Pons (tissue), 1 donor: ENCODE measurements around the gene HIVEP3.

Experiments used
- DNase-seq: peaks from one replicate; pipeline ENCODE4 v3.0.0-alpha.2; 2016; ENCODE audit warnings: low spot score

HIVEP3 gene

GRCh38 chr1:41481109-41481775 lies 437.5 kb downstream of the HIVEP3 start:
- DNase-seq, result no peak

GRCh38 chr1:41480204-41481108 lies 438.3 kb downstream of the HIVEP3 start:
- DNase-seq, result no peak

- DNase-seq, result no peak
These were observed 438.9 kb downstream of the HIVEP3 start for GRCh38 chr1:41479808-41480160.

- DNase-seq, result peak; percentile 51
These were observed 439.5 kb downstream of the HIVEP3 start for GRCh38 chr1:41479000-41479807.

GRCh38 chr1:41478118-41478748 lies 440.5 kb downstream of the HIVEP3 start:
- DNase-seq, result no peak

DNA sequence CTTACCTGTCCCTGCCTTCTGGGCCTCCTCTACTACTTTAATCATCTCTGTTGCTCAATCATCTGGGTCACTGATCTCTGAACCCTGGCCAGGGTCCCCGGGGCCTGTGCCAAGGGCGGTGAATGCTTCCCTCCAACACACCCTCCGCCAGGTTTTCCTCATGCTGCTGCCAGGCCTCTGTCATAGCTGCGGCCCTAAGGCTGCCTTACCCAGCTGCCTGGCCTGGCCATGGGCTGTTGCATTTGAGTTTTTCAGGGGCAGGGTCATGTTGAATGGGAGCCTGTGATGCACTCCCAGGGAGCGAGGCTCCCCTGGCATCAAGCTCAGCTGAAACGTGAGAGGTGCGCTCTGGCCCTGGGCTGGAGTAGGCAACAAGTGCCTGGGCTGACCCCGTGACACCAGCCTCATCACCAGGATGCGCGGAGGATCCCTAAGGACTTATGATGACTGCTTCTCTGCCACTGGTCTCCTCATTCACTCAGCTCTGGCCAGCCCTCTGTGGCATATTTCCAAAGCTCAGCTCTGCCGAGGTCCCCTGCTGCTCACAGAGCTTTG lies 441.8 kb downstream of the HIVEP3 start:
- DNase-seq, result no peak

- no peak for DNase-seq
These were observed 442.7 kb downstream of the HIVEP3 start for GRCh38 chr1:41475859-41476567.

DNA sequence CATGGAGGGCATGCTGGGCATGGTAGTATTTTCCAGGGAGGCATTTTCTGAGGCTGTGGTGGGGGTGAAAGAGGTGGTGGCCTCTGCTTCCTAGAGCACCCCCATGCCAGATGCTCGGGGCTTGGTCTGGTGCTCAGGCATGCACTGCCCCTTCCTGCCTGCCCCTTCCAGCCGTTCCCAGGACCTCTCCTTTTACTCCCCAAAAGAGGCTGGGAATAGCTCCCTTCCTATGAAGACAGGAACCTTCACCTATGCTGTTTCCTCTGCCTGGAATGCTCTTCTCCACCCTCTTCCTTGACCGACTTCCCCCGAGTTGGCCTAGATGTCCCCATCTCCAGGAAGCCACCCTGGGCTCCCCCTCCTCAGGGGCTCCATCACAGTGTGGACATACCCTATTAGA lies 443.4 kb downstream of the HIVEP3 start:
- DNase-seq, result no peak

- DNase-seq, result peak; percentile 46
These were observed 444.0 kb downstream of the HIVEP3 start for GRCh38 chr1:41474490-41475271.

DNA sequence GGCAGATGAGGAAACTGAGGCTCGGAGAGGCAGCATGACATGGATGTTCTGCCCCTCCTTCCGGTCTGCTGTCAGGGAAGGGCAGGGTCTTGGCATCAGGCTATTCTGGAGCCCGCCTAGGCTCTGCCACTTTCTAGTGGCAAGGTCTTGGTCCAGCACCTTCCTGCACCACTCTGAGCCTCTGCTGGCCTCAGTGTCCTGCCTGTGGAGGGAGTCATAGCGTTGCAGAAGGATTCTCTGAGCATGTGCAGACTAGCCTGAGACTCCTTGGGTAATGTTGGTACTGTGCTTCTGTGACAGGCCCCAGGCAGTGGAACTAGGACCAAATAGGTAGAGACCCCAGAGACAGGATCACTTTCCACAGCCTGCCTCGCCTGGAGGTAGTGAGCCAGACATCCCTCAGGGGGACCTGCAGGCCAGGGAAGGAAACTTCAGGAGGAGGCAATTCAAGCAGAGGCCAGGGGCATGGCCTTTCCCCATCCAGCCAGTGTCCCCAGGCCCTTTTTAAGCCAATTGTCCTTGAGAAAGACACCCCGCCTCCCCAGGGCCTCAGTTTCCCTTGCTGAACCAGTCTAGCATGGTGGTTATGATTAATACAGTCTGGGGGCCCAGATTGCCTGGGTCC lies 444.9 kb downstream of the HIVEP3 start:
- no peak for DNase-seq

DNA sequence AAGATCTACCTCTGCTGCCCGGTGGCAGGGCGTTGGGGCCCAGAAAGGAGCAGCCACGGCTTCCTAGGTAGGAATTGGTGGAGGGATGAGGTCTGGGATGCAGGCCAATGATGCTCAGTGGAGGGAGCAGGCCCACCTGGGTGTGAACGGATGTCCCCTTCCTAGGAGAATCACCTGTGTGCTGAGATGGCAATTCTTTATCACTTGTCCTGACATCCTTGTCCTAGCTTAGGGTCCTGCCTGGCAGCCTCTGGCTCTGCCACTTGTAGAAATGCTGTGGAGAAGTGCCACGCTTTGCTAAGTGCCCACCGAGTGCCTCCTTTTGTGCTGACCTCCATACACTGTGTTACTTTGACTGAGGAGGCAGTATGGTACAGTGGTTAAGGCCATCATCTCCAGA lies 447.1 kb downstream of the HIVEP3 start:
- DNase-seq, result no peak

- DNase-seq, result no peak
These were observed 449.0 kb downstream of the HIVEP3 start for GRCh38 chr1:41469706-41470105.

GRCh38 chr1:41468122-41468762 lies 450.5 kb downstream of the HIVEP3 start:
- DNase-seq, result no peak

GRCh38 chr1:41467673-41468072 lies 451.0 kb downstream of the HIVEP3 start:
- DNase-seq, result no peak

- DNase-seq, result no peak
These were observed 452.6 kb downstream of the HIVEP3 start for GRCh38 chr1:41466146-41466545.

DNA sequence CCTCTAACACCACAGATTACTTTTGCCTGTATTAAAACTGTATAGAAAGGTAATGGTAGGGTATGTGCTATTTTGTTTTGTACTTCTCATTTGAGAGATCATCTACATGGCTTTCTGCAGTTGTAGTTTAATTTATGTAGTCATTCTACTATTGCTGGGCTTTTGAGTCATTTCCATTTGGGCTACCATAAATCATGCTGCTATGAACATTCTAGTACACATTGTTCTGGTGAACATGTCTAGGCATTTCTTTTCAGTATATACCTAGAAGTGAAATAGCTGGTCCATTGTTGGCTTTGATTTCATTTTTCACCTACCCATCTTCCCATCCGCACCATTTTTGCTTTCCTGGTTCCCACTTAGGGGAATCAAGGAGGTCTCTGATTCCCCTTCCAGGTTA lies 453.0 kb downstream of the HIVEP3 start:
- DNase-seq, result no peak

DNA sequence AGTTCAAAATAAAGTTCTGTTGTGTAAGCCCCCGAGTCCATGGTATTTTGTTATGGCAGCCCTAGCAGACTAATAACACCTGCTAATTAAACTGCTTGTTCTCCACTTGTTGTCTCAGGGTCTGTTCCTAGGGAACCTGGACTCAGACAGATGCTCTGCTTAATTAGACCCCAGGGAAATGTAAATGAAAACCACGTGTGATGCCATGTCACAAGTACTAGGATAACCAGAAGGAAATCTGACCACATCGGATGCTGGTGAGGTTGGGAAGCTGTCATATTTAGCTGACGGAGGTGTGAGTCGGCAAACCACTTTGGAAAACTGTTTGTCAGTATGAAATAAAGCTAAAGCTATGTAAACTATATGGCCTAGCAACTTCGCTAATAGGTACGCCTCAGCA lies 453.8 kb downstream of the HIVEP3 start:
- DNase-seq, result no peak

DNA sequence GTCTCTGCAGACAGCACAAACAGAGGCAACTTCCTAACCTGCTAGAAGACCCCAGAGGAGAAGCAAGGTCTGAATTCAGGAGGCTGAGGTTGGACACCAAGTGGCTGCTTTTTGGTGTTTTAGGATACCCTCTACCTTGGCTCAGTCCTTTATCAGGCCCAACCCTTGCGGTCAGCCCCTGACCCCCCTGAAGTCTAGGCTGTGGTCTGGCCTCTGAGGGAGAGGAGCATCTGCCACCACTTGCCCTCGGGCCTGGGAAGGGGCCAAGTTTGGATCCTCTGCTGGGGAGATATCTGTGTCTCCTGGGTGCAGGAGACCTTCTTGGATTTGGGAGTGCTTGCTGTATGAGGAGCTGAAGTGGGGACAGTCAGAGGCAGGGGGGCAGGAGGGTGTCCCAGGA lies 455.2 kb downstream of the HIVEP3 start:
- no peak for DNase-seq

DNA sequence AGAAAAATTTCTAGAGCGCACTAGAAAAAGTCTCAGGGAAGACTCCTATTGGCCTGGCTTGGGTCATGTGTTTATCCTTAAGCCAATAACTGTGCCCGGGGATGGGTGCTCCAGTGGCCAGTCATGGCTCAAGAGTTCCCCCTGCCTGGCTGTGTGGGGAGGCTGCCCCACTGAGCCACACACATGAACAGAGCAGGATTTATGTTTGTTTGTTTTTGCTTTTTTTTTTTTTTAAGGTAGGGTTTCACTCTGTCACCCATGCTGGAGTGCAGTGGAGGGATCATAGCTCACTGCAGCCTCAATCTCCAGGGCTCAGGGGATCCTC lies 456.1 kb downstream of the HIVEP3 start:
- DNase-seq, result no peak
